ENCODE data around the gene FBXO31. TPM values are rescaled to one million over a fixed set of nuclear protein-coding genes. Genes with fewer than 3 reads are reported as not detected.

The FBXO31 gene
- total and polyA plus RNA-seq, 9 of the 15 experiments (the other 6 are each of a cell fraction or from before 2014, with no cell fraction given): 0.18 to 33.3 (median 10.9) TPM

- no peak for TF ChIP-seq RERE (CRISPR knock-in tag; IDR thresholded peaks at IDR 0.05; ENCODE audit: borderline replicate concordance)
- TF ChIP-seq, protein P1, sequence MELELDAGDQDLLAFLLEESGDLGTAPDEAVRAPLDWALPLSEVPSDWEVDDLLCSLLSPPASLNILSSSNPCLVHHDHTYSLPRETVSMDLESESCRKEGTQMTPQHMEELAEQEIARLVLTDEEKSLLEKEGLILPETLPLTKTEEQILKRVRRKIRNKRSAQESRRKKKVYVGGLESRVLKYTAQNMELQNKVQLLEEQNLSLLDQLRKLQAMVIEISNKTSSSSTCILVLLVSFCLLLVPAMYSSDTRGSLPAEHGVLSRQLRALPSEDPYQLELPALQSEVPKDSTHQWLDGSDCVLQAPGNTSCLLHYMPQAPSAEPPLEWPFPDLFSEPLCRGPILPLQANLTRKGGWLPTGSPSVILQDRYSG (tag; conservative IDR thresholded peaks at IDR 0.05; ENCODE audit: low read depth): no peak
- TF ChIP-seq KAT2B (IDR thresholded peaks at IDR 0.05; ENCODE audit: low read depth, low read length): no peak
- TF ChIP-seq, protein P2, sequence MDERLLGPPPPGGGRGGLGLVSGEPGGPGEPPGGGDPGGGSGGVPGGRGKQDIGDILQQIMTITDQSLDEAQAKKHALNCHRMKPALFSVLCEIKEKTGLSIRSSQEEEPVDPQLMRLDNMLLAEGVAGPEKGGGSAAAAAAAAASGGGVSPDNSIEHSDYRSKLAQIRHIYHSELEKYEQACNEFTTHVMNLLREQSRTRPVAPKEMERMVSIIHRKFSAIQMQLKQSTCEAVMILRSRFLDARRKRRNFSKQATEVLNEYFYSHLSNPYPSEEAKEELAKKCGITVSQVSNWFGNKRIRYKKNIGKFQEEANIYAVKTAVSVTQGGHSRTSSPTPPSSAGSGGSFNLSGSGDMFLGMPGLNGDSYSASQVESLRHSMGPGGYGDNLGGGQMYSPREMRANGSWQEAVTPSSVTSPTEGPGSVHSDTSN (CRISPR knock-in tag; IDR thresholded peaks at IDR 0.05; ENCODE audit: low read depth): no peak
- TF ChIP-seq, protein P2 (tag; conservative IDR thresholded peaks at IDR 0.05; ENCODE audit: low read depth): no peak
- peak; percentile 94 for TF ChIP-seq BRD4 (IDR thresholded peaks at IDR 0.05)
- TF ChIP-seq OTX1 (CRISPR knock-in tag; IDR thresholded peaks at IDR 0.05): no peak
- peak; percentile 27 for TF ChIP-seq MXD1 (CRISPR knock-in tag; IDR thresholded peaks at IDR 0.05; ENCODE audit: borderline replicate concordance, poor library complexity, severe bottlenecking)
- TF ChIP-seq BRD9 (IDR thresholded peaks at IDR 0.05; ENCODE audit: low read depth, partially characterized antibody): peak; percentile 67
- peak; percentile 88 for TF ChIP-seq GTF3C2 (IDR thresholded peaks at IDR 0.05; ENCODE audit: borderline replicate concordance, extremely low read depth, insufficient read length)
- no peak for TF ChIP-seq KDM1A (IDR thresholded peaks at IDR 0.05)
- 0 out of 4 replicates have a peak, but pooled peaks of 1 of the 2 experiments have one; percentile 32 for TF ChIP-seq TRIM24 (IDR thresholded peaks at IDR 0.05)
- TF ChIP-seq ZNF133 (CRISPR knock-in tag; IDR thresholded peaks at IDR 0.05): no peak
- TF ChIP-seq POLR3A (IDR thresholded peaks at IDR 0.05; ENCODE audit: borderline replicate concordance, extremely low read depth, insufficient read depth, insufficient read length): peak; percentile 90
These were observed at the start of gene FBXO31 (continued) for GRCh38 chr16:87383505-87384161.

All from K562 (cell line).